ENCODE results near the gene FNBP1L. TPM values are rescaled to one million over a fixed set of nuclear protein-coding genes. Genes with fewer than 3 reads are reported as not detected.

Gene FNBP1L
- total RNA-seq, 6 experiments from 2014 or later: 9.0 to 15.6 (median 12.1) TPM

GRCh38 chr1:93602101-93602500 lies 154.2 kb downstream of the FNBP1L start:
- Histone ChIP-seq H3K4me3 (no peak overlapping the region), H3K4me1 (no peaks in the 10 kb centered on the region), H3K36me3 (peaks cover 0 to 8% (median 0%) of the 10 kb centered on the region in 4 donors), H3K9me3 (no peaks in the 10 kb centered on the region), H3K27ac (no peak overlapping the region), H3K27me3 (no peaks in the 10 kb centered on the region)
- TF ChIP-seq POLR2A (IDR thresholded peaks at IDR 0.05): no peak
- TF ChIP-seq, protein P1, sequence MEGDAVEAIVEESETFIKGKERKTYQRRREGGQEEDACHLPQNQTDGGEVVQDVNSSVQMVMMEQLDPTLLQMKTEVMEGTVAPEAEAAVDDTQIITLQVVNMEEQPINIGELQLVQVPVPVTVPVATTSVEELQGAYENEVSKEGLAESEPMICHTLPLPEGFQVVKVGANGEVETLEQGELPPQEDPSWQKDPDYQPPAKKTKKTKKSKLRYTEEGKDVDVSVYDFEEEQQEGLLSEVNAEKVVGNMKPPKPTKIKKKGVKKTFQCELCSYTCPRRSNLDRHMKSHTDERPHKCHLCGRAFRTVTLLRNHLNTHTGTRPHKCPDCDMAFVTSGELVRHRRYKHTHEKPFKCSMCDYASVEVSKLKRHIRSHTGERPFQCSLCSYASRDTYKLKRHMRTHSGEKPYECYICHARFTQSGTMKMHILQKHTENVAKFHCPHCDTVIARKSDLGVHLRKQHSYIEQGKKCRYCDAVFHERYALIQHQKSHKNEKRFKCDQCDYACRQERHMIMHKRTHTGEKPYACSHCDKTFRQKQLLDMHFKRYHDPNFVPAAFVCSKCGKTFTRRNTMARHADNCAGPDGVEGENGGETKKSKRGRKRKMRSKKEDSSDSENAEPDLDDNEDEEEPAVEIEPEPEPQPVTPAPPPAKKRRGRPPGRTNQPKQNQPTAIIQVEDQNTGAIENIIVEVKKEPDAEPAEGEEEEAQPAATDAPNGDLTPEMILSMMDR (IDR thresholded peaks at IDR 0.05): no peak
- ATAC-seq (no peak), DNase-seq (no peak)
- 96% methylated on average over 3 of the region's 4 CpGs for WGBS (ENCODE audit: insufficient coverage, low coverage, low lambda C conversion rate, missing lambda C conversion rate)
- intact Hi-C loops (cut with DNase I): no loop called here

GRCh38 chr1:93603106-93603505 lies 155.2 kb downstream of the FNBP1L start:
- H3K36me3 ChIP-seq: peaks cover 0 to 6% (median 0%) of the 10 kb centered on the region in 4 donors
- no peaks in the 10 kb centered on the region for H3K27me3 ChIP-seq
- intact Hi-C loops (cut with DNase I): no loop called here
- H3K9me3 ChIP-seq: no peaks in the 10 kb centered on the region
- ATAC-seq: no peak
- H3K27ac ChIP-seq: no peak overlapping the region
- no peak for DNase-seq
- no peak overlapping the region for H3K4me3 ChIP-seq
- 53% methylated on average over 3 of the region's 3 CpGs for WGBS (ENCODE audit: insufficient coverage, low coverage, low lambda C conversion rate, missing lambda C conversion rate)
- TF ChIP-seq POLR2A (IDR thresholded peaks at IDR 0.05): no peak
- TF ChIP-seq, protein P1 (IDR thresholded peaks at IDR 0.05): no peak
- H3K4me1 ChIP-seq: no peaks in the 10 kb centered on the region

DNA sequence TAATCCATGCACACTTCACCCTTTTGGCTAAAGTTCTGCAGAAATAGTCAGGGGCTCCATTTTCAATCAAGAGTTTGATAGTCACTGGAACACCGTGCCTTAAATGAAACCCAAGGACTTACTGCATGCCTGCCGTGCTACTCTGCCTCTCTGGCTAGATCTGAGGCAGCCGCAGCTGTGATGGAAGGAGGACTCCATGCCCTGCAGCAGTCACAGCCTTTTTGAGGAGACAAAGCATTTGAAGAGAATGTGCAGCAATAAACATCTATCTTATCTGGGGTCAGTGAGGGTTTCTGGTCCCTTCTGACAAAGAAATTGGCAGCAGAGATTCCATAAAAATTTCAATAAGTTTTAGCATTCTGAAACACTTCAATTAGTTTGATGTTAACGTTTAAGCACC lies 155.7 kb downstream of the FNBP1L start:
- Histone ChIP-seq H3K27ac (no peak overlapping the region), H3K4me1 (no peaks in the 10 kb centered on the region), H3K4me3 (no peak overlapping the region), H3K27me3 (no peaks in the 10 kb centered on the region), H3K9me3 (no peaks in the 10 kb centered on the region), H3K36me3 (peaks cover 0 to 6% (median 0%) of the 10 kb centered on the region in 4 donors)
- ATAC-seq: no peak
- no peak for TF ChIP-seq POLR2A (IDR thresholded peaks at IDR 0.05)
- TF ChIP-seq, protein P1 (IDR thresholded peaks at IDR 0.05): no peak
- intact Hi-C loops (cut with DNase I): no loop called here
- WGBS (ENCODE audit: insufficient coverage, low coverage, low lambda C conversion rate, missing lambda C conversion rate): 78% methylated on average over 4 of the region's 4 CpGs
- DNase-seq: no peak

Small RNAs within 50 kb of the gene (small RNA-seq; reads per million reads assigned to genes)
- 0 reads per million in 2 experiments for gene RNA5SP53

Other genes starting within 250 kb of the FNBP1L start
- gene DR1, start 102.2 kb upstream of the FNBP1L start, total RNA-seq: 10 to 100 TPM; 15.7 to 26.7 (median 17.7) TPM
- gene BCAR3, start 233.7 kb downstream of the FNBP1L start, total RNA-seq: 10 to 100 TPM in 3 of 6 experiments, 1 to 10 TPM in 3; 7.6 to 19.8 (median 12.9) TPM

Measured in right lobe of liver (tissue), 6 donors.